Umbilical cord (tissue), 2 donors: ENCODE results near the gene CCDC60. TPM values are rescaled to one million over a fixed set of nuclear protein-coding genes. Genes with fewer than 3 reads are reported as not detected.

Source experiments
- DNase-seq: peaks from one replicate; pipeline ENCODE4 v3.0.0-alpha.2; 2015; ENCODE audit warnings: low spot score
- total RNA-seq: library from RNA; depleted of rRNA; stranded (reverse); fragments of >200 nt; gene quantifications from one replicate; pipeline ENCODE4 v1.2.3, GENCODE V29; 2014; ENCODE audit warnings: low replicate concordance; ENCODE audit not compliant: insufficient read depth

The CCDC60 gene, protein sequence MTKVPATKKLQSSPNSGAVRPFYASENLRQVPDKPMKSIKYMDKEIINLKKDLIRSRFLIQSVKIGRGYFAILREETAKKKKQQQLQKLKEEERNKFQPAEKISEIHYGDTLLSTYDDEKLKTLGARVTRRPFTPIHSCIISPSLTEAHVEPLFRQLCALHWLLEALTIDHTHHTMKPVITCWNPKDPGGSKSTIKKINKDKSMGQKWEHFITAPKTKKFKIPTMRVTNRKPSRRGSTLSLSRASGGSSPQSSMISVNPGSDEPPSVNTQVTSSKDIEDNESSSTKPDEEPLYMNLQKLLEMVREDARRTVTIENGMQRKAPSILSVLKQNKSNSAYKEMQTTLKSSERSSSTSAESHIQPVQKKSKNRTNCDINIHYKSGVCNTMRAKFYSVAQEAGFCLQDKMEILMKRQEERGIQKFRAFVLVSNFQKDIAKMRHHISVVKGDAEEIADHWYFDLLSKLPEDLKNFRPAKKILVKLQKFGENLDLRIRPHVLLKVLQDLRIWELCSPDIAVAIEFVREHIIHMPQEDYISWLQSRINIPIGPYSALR
- 5.1 TPM for total RNA-seq

DNA sequence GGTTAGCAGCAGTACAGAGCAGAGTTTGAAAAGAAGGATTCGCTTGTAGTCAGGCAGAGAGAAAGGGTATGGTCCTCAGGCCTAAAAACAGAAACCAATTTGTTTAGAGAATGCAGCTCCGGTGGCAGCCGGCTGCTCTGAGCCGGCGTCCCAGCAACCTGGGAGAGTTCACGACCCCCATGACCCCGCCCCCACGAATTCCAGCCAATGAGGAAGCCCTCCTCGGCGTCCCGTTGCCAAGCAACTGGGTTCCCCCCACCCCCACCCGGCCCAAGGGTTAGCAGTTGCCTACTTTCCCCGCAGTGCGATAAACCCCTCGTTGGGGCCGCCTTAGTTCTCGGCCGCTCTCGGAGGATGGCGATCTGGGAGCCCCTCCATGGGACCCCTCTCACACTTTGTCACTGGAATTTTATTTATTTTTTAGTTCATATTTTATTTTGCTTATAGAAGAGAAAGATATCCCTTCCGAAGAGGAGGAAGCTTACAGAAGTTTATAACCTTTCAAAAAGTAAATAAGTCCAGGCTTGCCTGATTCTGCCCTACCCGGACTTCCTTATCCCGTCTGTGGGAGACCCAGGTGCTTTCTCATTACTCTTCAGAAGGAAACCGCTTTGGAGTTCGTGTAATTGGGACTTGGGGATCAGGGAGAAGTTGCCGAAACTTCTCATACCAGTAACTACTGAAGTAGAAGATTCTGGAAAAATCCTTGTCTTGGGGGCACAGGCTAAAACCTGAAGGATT lies at the start of gene CCDC60:
Gene CCDC60 (plus strand): TSS at position 300 of the 741 bp plus-strand sequence. CDS start 448 bp downstream, outside the sequence.
- no peak for DNase-seq

DNA sequence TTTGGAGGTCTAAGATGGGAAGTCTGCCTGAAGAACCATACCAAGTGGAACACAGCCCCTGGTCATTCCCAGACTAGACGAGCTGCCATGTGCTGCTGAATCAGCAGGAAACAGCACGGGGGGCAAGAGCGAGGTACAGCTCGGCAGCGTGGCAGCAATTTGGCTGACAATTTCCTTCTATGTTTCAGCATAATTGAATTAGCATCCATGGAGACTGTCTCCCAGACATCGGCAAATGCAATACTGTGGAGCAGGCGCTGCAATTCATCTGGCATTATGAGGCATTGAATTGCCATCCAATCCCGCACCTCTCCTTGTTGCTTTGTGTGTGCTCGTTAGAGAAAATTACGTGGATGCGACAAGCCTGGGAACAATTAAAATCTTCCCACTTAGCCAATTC lies 46.0 kb upstream of the CCDC60 start:
- DNase-seq = no peak

DNA sequence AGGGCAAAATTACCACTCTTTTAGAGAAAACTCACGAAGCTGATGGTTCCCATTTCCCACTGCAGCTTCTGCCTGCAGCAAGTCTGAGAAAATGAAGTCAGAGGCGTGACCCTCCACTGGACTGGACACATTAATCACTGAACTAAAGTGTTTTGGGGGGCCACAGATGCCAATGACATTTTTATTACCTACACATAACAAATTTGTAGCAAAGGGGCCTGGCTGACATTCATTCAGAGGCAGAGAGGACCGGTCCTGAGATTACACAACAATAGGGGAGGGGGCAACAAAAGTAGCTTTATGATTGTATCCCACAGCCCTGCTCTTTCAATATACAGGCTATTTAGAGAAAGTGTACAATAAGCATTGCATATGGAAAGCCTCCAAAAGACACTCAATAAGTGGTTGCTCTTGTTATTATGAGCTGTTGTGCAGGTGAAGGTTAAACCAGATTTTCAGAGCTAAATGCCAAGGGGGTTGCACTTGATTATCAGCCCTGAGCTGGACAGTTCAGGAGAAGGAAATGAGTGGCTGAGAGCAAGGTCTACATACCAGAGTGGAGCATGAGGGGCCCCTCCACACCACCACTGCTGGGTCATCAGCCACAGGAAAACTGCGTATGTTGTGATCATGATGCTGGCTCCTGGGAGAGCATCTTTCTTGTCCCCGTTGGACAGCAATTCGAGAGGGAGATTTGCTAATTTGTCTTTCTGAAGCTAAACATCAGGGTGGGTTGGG lies 41.5 kb upstream of the CCDC60 start:
- DNase-seq = no peak

DNA sequence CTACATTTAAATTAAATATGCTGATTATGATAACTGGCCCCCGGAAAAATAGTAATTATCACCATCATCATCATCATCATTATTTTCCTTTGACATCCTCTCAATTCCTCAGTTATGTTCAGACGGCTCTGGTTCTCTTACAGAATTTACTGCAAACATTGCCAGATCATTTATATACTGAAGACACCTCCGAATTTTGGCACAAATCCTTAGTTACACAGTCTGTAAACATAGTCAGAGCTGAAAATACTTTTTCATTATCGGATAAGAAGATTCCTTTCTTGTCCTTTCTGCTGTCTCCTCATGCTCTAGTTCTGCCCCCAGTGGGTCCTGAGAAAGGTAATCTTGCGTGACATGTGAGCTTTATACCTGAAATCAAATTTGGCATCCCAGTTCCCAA lies 40.3 kb upstream of the CCDC60 start:
- no peak for DNase-seq

DNA sequence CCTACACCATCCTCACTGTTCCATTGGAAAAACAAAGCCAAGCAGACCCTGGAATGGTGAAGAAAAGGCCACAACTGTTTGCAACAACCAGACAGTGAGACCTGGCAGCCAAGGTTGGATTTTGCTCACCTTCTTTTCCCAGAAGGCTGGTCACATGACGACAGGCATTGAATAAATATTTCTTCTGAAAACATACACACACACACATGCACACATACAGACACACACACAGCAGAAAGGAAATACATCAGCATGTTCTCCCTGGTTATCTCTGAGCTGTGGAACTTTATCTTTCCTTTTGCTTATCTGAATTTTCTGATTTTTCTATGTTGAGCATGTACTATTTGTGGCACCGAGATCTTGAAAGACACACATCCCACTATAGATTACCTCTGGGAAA lies 38.0 kb upstream of the CCDC60 start:
- DNase-seq = peak; percentile 33

DNA sequence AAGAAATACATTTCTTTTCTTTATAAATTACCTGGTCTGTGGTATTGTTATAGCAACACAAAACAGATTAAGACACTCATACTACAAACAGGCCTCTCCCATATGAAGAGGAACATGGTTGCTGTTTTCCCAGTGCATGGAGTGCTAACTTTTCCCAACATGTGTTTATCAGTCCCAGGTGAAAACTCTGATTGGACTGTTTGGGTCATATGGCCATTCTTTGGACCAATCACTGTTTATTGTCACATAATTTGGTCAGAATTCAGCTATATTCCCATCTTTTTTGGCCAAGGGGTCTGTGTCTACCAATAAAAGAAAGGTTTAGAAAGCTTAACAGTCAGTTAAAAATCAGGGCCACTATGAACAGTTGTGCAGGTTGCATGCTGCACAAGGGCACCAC lies 35.4 kb upstream of the CCDC60 start:
- DNase-seq = no peak

DNA sequence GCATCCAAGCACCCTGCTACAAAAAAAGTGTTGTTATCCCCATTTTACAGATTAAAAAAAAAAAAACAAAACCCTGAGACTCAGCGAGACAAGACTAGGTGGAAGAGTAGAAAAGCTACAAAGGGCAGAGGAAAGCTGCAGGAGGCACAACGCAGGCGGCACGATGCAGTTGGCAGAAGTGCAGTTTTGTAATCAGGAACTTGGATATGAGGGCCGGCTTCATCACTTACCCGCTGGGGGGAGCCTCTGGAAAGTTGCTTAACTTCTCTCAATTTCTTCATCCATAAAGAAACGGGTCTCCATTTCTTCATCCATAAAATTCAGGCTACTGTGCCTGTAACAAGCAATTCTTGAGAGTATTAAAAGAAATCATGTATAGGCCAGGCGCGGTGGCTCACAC lies 33.1 kb upstream of the CCDC60 start:
- DNase-seq = no peak

DNA sequence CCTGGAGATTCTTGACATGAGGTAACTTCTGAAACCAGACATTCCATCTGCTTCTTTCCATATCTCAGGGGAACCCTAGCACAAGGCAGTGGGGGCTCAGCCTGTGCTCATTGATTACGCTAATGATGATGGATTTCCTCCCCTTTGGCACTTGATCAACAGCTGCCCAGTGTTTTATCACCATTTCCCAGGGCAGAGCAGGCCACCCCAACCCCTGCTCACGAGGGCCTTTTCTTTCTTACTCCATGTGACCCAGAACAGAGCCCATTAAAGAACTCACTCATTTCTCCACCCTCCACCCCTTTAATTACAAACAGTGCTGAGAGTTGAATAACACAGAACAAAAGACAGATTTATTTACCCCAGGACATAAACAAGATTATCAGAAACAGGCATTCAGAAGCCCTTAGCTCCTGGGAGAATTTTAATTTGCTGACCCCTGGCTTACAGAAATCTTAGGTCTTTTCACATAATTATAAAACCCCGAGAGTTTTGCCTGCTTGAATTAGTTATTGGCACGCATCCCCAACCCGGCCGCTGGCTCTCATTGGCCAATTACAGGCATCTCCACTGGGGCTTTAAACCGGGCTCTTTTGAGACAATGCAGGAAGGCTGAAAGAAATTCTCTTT lies 32.0 kb upstream of the CCDC60 start:
- no peak for DNase-seq

DNA sequence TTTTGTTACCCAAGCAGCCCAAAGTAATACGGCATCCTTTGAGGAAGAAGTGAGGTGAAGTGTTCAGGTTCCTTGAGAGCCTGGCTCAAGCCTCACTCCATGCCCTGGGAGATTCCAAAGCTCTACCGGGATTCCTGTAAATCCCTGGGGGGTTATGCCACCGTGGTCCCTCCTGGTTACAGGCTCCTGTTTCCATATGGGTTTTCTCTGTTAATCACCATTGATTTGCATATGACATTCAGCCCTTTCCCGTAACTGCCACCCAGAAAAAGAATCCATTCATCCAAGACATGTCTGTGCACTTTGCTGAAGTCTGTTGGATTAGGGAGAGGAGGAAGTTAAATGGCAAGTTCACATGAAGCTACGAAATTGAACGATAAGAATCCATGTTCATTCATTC lies 27.9 kb upstream of the CCDC60 start:
- no peak for DNase-seq

DNA sequence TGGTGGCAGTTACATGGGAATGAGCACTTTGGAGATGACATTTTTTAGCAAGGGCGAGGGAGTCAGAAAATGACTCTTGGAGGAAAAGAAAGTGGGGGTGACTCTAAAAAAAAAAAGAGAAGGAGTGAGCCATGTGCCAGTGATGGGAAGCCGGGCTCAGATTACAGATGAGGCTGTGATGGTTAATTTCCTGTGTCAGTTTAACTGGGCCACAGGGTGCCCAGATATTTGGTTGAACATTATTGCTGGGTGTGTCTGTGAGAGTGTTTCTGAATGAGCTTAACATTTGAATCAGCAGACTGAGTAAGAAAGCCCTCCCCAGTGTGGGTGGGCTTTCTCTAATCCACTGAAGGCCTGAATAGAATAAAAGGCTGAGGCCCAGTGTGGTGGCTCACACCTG lies 26.8 kb upstream of the CCDC60 start:
- DNase-seq = no peak

DNA sequence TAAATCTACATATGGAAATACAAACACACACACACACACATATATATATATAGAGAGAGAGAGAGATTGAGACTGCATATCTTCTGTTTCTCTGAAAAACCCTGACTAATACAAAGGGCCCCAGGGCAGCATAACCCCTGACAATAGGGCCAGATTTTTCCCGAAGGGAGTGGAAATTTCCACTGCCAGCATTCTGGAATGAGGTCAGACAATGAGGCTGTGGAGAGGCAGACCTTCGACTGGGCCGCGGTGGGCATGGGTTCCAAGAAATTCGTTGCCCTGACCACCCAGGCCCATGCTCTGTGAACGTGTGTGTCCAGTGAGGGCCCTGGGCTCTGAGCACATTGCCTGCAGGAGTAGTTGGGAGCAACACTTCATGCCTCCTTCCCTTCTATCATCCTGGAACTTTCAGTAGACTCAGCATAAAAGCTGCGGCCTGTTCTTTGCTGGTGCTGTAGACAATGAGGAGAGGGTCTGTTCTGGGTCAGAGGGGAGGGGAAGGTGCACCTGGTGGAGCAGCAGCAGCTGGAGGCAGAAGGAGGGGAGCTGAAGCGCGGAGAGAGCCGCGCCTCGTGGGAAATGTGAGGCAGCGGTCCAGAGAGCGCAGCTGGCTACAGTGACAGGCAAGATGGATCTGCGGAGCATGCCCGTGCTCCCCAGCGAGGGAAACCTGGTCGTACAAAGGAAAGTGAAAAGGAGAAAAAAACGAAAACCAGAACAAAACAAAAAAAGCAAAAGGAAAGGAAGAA lies 25.6 kb upstream of the CCDC60 start:
- DNase-seq = no peak

DNA sequence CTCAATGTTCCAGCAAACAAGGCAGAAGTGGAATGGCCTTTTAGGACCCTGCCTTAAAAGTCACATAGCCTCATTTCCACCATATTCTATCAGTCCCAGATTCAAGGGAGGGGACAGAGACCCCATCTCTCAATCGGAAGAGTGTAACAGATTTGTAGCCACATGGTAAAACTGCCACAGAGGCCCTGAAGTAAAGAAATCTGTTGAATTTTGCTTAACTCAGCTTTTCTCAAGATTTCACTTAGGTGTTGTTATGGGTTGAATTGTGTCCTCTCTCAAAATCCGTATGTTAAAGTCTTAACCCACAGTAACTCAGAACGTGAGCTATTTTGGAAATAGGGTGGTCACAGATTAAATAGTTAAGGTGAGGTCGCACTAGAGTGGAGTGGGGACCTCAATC lies 22.7 kb upstream of the CCDC60 start:
- no peak for DNase-seq

DNA sequence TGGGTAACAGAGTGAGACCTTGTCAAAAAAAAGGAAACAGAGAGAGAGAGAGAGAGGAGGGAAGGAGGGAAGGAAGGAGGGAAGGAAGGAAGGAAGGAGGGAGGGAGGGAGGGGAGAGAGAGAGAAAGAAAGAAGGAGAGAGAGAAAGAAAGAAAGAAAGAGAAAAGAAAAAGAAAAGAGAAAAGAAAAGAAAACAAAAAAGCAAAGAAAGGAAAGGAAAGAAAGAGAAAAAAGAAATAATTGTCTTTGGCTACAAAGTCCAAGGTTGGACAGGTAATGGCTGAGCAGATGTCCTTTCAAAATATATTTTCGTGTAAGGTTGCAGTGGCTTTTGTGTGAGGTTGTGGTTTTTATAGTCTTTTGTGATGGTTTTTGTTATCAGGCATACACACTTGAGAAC lies 21.6 kb upstream of the CCDC60 start:
- DNase-seq = no peak

DNA sequence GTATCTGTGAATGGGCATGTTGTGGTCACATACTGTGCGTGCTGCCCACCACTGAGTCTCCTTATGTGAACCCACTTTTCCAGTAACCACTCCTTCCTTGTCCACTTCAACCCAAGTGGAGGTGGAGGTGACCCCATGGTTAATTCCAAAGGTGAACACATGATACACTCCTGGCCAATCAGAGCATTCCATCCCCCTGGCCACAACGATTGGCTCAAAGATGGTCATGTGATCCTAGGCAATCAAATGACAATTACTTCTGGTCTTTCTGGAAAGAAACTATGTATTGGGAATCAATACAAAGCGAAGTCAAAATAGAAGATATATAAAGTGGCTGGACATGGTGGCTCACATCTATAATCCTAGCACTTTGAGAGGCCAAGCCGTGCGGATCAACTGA lies 20.2 kb upstream of the CCDC60 start:
- no peak for DNase-seq

DNA sequence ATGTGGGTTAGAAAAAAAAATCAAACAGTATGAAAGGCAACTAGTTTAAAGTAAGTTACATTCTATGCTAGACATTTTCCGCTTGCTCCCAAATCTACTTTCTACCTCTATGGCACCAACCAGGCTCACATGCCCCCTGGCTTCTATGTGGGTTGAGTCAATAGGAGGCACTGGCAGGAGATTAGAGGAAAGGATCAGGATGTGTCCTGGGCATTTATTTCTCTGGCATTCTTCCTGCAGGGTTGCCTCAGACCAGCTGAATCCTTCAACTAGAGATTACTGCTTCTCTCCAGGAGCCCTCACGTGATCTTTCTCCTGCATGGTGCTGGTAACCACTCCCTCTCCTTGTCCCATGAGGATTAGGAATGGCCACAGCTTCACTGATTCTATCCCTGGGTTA lies 14.9 kb upstream of the CCDC60 start:
- no peak for DNase-seq

DNA sequence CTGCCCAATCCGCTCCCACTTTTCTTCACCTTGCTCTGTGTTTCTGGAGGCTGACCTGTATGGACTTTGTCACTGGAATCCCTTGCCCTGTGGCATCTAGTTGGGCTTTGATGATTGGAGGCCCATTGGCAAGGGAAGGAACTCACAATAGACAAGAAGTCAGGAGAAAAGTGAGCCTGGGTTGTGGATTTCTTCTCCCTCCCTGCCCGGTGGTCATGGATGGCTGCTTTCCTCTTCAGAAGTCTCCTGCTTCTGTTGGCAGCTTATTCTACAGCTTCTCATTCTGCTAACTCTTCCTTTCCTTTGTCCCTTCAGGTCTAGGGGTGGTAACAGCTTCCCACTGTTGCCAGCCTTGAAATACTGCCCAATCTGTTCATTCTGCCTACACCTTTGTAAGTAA lies 13.9 kb upstream of the CCDC60 start:
- DNase-seq = no peak

DNA sequence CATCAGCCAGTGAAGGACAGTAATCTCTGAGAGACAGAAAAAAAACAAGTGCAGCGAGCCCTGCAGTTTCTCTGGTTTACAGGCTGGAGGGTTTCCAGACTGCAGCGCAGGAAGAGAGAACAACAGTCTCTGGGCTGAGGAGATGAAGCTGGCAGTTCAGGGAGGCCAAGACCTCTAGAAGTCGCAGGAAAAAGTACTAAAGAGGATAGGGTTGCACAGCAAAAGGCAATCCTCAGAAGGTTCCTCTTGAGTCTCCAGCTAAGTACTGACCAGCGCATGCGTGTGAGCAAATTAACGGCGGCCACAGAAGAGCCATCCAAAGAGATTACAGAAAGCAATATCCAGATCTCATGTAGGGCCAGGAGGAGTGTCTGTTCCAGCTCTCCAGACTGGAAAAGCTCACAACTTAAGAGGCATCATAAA lies 12.2 kb upstream of the CCDC60 start:
- peak; percentile 23 for DNase-seq

DNA sequence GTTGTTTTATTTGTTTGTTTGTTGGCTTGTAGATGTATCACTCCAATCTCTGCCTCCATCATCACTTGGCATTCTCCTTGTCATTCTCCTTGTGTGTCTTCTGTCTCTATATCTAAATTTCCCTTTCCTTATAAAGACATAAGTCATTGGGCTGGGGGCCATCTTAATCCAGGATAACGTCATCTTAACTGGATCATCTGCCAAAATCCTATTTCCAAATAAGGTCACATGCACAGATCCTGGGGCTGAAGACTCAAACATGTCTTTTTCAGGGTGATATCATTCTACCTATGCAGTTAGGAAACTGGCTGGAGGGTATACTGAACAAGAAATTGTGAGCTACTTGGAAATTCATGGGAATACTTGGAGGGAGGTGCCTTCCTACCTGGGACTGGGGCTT lies 8.7 kb upstream of the CCDC60 start:
- DNase-seq = no peak

DNA sequence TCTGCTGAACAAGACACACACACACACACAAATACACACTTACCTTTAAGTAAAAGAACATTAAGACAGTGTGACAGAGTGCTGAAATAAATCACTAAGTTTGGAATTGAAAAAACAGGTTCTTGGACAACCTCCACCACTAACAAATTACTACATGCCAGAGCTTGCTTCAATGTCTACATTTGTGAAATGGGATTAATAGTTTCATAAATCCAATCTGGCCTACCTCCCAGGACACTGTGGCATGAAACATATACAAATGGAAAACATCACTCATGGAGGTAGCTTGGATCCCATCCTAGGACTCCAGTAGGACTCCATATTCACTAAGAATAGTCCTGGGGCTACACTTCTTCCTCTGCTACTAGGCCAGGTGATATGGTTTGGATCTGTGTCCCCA lies 8.2 kb upstream of the CCDC60 start:
- DNase-seq = no peak

DNA sequence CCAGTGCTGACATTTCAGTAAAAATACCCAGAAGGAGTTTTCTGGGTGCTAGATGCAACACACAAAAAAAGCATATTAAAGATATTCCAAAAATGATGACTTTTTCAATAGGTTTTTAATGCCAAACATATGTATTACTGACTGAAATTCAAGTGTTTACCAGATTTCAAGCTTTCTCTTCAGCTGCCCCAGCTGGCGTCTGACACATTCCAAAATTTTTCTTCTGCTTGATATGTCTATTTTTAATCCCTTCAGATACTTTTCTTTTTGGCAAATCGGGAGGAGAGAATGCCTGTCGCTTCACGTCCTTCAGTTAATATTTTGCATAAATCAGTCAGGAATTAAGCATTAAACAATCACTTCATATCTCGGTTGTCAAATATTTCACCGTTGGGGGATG lies 7.1 kb upstream of the CCDC60 start:
- DNase-seq = no peak

DNA sequence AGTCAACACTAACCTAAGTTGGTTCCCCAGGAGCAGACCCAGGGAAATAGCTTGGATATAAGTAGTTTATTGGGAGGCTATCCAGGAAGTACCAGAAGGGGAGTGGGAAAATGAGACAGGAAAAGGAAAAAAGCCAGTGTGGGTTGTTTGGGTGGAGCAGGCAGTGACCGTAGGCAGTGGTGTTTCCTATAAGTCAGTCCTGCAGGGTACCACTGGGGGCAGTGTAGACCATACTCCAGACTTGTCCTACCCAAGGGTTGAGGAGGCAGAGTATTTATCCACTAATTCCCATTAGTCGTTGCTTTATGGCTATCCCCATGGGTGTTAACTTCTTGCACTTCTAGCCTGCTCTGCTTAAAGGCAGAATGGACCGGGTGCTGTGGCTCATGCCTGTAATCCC lies 6.4 kb upstream of the CCDC60 start:
- DNase-seq = no peak
